Kidney tubule cell (primary cell): ENCODE data around the gene MYO3B.
A peak's percentile ranks its signal among the peaks of the same experiment; 100 is the strongest.

Experiments
- DNase-seq: peaks from one replicate; pipeline ENCODE4 v3.0.0-alpha.2; 2018; ENCODE audit warnings: low spot score

The MYO3B gene

DNA sequence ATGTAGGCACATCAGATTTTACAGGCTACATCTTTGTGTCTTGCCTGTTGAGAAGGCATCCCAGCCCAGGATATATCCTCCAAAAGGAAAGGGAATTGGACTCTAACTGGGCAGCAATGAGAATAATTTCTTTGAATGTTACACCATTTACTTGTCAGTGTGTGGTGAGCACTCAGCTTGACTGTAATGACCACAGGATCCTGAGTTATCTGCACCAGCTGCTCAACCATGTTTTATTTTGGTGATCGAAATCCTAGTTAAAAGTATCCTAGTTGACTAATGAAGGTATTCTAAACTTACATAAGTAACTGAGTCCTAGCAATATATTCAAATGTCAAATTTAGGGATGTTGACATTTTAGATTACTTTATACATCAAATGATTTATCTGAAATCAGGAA is 123.0 kb downstream of the MYO3B start:
- DNase-seq: no peak

DNA sequence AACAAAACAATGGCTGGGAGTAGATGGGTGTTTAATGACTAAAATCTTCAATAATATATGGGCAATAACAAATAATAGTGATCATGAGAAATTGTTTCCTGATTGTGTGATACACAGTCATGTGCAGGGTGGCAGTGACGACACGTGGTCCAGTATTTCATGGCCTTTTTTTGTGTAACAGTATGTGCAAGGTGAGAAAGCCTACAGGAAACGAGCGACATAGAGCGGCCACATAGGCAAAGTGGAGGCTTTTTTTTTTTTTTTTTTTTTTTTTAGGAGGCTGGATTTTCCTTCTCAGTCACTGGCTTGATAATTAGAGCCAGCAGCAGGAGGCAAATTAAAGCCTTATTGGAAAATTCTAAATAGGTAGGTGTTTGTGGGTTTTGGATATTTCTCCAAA is 123.7 kb downstream of the MYO3B start:
- no peak for DNase-seq

DNA sequence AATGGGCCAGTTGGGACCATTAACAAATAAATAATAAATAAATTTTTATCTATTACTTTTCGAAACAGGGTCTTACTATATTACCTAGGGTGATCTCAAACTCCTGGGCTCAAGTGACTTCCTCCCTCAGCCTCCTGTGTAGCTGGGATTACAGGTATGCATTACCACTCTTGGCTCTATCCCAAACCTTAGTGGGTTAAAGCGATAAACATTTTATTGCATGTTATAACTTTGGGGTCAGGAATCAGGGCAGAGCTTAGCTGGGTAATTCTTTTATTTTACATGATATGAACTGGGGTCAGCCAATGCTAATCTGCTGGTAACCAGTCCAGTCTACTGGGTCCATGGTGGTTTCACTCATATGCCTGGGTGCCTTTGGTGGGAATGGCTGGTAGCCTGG is 127.8 kb downstream of the MYO3B start:
- no peak for DNase-seq

DNA sequence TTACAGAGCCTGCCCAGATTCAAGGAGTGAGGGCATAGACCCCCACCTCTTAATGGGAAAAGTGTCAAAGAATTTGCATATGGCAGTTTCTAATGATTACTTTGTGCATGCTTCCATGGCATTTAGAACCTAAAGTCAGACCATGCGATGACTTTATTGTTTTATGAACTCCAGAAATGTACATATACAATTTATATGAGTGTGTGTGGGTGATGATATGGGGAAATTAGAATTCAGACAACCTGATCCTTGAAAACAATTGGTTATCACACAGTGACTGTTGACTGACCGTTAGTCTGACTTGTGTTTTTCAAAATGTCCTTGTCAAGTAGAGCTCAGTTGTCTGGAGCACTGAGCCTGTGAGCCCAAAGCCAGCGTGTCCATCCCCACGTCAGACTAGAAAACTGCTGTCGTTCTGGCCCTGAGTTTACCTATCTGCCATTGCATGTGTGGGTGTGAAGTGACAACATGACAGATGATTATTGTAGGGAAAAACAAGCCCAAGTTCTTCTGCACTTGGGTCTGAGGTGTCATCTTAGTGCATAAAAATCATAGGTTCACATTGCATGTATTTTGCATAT is 128.4 kb downstream of the MYO3B start:
- no peak for DNase-seq

DNA sequence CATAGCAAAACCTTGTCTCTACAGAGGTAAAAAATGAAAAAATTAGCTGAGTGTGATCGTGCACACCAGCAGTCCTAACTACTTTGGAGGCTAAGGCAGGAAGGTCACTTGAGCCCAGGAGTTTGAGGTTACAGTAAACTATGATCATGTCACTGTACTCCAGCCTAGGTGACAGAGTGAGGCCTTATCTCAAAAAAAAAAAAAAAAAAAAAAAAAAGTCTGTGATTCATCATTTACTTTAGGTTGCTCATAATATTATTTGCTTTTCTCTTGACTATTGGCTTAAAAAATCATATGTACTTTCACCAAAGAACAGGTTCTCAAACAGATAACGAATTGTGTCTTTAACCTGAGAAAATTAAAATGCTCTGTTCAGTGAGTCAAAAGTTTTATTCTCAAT is 129.1 kb downstream of the MYO3B start:
- no peak for DNase-seq

DNA sequence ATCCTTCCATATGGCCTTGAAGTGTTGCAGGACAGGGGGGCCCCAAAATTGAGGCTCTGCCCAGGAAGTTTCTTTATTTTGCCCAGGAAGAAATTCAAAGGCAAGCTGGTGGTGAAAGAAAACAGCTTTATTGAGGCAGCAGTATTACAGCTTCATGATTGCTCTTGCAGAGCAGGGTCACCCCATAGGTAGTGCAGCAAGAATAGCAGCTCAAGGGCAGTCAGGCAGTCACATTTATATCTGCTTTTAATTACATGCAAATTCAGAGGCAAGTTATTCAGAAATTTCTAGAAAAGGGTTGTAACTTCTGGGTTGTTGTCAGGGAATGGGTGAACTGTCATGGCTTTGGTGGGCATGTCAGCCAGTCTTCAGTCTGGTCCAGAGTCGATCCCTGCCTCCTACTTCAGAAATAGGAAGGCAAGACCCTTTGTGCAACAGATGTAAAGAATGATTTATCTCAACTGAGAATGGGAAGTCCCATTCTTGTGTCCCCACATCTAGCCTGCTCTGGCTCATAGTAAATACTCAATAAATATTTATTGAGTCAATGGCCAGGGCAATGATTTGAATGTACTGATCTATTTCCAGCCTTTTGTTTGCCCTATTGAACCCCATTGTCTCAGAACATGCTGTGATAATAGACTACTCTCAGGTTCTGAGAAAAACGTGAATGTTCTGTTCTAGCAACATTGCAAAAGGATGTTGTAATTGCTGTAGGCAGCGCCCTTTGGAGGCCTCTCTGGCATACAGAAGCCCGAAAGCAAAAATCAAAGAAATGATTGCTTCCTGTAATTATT is 129.8 kb downstream of the MYO3B start:
- DNase-seq: no peak

DNA sequence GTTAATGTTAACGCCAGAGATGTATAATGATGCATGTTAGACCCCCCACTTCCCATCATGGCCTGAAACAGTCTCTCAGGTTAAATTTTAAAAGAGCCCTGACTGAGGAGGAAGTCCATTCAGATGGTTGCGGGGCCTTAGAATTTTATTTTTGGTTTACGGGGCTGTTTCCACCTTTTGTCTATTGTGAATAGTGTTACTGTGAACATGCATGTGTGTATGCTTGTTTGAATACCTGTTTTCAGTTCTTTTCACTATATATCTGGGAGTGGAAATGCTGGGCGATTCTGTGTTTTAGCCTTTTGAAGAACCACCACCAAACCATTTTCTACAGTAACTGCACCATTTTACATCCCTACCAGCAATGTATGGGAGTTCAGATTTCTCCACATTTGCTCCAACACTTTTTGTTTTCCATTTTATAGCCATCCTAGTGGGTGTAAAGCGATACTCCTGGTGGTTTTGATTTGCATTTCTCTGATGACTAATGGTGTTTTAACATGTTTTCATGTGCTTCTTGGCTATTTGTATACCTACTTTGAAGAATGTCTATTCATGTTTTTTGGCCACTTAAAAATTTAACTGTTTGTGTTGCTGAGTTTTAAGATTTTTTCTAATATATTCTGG is 133.0 kb downstream of the MYO3B start:
- no peak for DNase-seq

DNA sequence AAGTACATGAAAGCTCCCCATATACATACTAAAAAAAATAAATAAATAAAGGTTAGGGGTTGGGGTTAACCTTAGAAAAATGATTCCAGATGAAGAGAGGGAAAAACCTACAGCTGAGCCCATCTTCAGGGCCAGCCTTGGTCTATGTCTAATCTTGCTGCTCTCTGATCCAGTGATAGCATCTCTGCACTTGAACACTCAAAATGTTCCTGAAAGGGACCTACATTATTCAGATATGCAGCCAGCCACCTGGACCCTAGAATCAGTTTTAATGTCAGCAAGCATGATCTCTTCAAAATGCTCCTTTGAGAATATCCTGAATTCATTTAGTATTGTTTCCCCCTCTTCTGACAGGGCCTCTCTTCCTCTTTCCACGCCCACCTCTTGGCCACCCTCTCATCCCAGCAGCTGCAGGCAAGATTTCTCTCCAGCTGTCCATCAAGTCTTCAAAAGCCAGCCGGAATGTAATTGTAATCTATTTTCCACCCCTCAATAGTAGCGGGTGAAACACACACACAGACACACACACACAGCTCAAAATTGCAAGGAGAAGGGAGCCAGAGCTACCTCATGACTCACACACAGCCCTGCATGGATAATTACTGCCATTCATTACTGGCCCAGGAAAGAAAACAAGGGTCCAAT is 135.5 kb downstream of the MYO3B start:
- DNase-seq: peak; percentile 25

DNA sequence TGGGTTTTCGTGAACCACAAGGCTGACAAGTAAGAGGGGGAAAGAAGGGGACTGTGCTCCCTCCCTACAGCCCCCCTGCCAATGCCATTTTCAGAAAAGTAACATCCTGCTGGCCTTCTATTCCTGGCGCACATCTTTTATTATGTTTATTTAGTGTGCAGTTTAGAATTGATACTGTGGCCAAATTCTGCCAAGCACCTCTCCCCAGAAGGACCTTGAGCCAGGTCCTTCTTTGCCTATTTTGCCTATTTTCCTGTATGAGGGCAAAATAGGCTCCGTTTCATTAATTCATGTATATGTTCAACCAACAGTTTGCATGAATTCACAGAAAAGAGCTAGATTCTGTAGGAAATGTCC is 136.0 kb downstream of the MYO3B start:
- DNase-seq: no peak

DNA sequence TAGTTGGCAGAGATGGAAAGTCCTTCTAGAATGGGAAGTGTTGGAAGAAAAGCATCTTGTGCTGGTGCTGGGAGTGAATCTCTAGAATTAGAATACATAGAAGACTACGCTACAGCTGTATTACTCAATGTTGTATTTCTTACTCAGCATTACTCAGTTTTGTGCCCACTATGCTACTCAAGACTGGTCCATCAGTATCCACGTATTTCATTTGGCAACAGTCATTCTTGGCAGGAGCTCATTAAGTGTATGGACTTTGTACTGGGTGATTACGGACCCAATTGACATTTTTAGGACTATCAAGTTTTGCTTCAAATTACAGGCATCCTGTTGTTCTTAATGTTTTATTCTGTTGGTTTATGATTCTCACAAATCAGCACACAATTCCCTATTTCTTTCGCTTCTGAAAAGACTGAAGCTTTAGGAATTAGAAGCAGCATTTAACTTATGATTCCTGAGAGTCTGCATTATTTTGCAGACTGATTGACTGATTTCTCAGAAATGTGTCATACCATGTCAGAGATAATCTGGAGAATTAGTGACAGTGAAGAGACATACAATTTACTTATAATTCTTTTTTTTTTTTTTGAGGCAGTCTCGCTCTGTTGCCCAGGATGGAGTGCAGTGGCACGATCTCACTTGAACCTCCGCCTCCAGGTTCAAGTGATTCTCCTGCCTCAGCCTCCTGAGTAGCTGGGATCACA is 136.9 kb downstream of the MYO3B start:
- DNase-seq: no peak

DNA sequence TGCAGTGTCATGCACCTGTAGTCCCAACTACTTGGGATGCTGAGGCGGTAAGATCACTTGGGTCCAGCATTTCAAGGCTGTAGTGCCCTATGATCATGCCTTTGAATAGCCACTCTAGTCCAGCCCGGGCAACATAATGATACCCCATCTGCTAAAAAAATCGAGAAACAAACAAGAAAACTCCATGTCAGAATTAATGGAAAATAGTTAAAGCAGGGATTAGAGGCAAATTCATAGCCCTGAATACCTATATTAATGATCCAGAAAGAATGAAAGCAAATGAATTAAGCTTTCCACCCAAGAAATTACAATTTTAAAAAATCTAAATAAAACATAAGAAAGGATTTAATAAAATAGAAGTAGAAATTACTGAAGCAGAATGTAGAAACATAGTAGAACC is 143.0 kb downstream of the MYO3B start:
- no peak for DNase-seq

DNA sequence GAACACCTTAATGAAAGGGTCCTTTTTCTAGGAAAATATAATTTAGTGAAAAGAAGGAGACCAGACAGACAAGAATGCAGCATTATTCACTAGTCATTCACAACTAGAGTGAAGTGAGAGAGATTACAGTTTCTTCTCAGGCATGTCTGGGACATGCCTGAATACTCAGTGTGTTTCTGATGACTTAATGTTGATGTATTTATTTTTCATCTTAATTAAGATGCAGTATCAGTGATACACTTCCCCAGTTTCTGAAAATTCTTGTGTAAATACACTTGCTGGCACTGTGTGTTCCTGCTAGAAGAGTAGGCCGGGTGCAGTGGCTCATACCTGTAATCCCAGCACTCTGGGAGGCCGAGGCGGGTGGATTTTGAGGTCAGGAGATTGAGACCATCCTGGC is 143.6 kb downstream of the MYO3B start:
- DNase-seq: peak; percentile 22

DNA sequence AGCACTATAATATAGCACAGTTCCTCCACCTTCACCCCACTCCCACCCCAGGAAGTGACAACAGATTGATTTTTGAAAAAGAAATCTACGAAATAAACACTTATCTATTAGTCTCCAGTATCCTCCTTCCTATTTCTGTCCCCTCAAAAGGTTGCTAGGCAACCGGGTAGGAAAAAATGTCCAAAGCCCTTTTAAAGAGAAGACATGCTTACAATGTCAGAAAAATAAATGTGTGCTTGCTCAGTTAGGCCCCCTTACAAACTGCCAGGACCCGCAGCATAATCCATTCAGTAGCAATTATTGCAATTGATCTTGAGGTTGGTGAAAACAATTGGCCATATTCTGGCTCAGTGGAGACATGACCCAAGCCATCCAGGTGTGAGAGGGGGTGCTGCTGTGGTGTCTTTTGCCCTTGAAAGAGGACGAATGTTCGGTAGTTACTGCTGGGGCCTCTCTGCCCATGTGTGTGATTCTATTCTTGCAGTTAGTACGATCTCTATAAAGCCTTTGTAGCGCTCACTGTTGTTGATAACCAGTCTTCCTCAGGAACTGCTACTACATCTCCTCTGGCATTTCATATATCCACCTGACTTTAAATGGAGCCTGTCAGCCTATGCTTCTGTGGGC is 144.3 kb downstream of the MYO3B start:
- no peak for DNase-seq

DNA sequence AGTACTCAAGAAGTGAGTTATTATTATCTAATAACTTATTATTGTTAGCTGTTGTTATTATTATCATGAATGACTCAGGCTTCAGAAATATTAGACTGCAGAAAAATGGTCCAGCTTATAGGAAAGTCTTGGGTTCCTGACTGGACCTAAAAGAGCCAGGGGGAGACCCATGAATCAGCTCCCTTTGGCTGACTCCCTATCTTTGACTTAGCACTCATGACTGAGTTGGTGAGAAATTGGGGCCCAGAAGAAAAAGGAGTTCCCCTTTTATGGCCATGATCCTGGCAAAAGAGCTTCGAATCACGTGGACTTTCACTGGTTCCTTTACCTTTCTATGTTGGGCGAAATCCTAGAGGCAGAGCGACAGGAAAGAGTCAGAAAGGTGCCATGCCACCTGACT is 145.8 kb downstream of the MYO3B start:
- DNase-seq: no peak

DNA sequence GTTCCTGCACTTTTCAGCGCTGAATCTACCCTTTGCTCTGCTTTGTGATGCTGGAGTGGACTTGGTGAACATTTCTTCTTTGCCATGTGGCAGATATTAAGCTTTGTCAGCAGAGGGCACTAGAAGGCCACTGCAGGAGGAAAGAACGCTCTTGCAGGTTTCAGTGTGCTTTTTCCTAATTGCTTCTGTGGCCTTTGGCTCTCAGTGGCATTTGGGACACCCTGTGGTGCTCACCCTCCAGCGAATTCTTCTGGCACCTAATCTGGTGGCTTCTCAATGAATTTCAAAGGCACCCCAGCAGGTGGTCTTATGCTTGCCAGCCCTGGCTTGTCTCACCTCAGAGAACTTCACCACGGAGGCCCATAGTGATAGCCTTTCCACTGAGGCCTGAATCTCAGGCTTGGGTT is 146.7 kb downstream of the MYO3B start:
- peak; percentile 55 for DNase-seq

DNA sequence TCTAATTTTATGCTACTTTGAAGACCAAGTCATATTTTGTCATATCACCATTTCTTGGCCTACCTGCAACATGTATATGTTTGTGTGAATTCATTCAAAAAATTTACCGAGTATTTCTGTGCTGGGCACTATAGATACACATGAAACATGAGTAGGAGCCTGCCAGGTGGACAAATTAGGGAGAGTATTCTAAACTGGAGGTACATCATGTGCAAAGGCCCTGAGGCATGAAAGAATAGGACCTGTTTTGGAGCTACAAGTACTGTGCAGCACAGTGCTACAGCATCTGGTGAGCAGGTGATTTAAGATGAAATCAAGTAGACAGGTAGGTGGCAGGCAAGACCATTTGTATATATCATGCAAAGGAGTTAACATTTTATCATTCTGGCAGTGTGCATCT is 152.9 kb downstream of the MYO3B start:
- DNase-seq: no peak

DNA sequence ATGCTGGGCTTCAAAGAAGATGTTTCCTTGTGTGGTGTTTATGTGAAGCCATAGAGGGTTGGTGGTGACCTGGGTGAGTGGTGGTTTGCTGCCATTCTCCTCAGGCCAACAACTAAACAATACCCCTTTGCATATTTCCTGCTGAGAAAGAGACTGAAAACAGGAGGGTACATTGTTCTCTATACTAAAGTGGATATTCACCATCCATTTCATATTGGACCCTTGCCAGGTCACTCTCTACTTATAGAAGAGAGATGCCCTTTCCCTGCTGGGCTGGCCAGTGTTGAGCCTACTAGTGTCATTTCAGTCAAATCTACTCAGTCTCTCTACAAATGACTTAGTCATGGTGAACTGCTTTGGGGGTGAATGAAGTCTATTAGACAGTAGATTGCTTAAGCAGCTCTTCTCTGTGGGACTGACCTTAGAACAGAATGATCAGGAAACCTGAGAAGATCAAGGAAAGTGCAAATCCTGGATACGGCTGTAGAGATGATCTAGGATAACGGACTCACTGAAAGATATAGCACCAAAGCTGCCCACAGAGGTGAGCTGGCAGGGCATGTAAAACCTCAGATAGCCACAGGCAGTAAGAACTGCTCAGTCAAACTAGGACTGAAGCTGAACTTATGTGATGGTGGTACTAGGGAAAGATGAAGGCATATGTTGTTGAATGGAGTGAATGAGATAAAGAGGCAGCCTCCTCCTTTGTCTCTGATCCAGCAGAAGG is 154.9 kb downstream of the MYO3B start:
- DNase-seq: no peak

DNA sequence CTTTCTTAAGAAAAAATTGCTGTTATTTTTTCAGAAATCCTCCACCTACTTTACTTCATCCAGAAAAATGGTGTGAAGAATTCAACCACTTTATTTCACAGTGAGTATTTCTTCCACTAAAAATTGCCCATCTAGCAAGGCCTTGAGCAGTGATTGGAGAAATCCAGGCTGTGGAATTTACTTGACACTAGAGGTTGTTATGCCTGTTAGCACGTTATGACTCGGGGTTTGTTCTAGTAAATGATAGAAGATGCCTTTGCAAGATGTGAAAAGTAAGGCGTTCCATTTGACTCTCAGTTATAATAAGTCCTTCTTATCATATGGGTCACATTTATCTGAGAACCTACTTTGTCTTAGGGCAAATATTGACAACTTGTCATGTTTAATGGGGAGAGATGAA is 157.4 kb downstream of the MYO3B start:
- peak; percentile 10 for DNase-seq

DNA sequence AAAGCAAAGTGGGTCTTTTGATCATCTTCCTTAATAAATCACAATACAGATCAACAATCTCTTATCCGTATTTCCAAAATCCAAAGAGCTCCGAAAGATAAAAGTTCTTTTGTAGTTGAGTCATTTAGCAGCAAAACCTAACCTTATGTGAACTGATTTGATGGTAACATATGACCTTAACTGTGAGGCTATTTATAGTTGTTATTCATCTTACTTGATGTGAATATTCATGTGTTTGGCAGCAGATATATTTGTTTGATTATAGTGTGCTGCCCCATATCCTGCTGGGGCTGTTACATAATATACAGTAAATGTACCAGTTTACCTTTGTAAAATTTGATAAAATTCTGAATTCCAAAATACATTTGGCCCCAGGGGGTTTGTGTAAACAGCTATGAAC is 158.5 kb downstream of the MYO3B start:
- no peak for DNase-seq

DNA sequence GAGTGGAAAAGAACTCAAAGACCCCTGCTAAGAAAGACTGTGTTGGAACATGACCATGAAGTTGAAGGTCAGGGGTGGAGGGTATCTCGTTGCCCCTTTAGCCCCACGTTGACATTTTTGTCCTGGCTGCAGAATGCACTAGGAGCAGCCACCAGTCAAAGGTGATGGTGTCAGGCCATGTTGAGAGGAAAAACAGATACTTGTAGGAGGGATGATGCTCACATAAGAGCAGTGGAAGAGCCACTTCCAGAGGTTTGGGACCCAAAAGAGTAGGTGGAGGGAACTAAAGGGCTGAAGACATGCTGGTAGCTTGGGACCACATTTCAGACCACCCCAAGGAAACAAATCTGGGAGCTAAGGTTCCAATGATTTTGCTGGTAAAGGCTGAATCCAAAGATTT is 159.0 kb downstream of the MYO3B start:
- DNase-seq: no peak

DNA sequence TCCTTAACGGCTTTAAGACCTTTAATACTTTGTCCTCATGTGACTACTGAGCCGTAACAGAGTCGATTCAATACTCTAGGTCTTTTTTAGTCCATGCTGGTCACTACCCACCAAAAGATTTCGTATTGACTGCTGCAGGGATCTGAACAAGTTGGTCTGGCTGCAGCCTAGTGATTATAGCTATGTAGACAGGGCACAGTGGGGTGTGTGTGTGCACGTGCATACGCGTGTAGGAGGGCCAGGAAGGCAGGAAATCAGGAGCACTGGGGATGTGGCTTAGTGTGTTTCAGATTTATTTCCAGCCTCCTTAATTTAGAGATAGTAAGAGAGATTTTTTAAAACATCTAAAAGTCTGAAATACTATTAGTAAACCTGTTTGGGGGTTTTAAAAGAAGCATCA is 161.4 kb downstream of the MYO3B start:
- DNase-seq: no peak
